HL-60 (cell line): ENCODE results near the gene BSG.
A peak's percentile ranks its signal among the peaks of the same experiment; 100 is the strongest.

Experiments used
- GABPA ChIP-seq: IDR thresholded peaks from 2 replicates; pipeline ENCODE4 v1.6.1; 2012; ENCODE audit warnings: low read depth
- POLR2AphosphoS5 ChIP-seq: IDR thresholded peaks from 2 replicates; pipeline ENCODE4 v1.6.1; 2012; ENCODE audit warnings: low read depth
- SPI1 ChIP-seq: IDR thresholded peaks from 2 replicates; pipeline ENCODE4 v1.6.1; 2012; ENCODE audit warnings: low read depth, mild to moderate bottlenecking, borderline replicate concordance
- TF ChIP-seq, protein P1 (sequence below): IDR thresholded peaks from one replicate; pipeline ENCODE4 v1.5.1; 2011; ENCODE audit warnings: low read length, control low read depth, inconsistent platforms; ENCODE audit not compliant: insufficient read depth
- TF ChIP-seq, protein P2 (sequence below): IDR thresholded peaks from 2 replicates; pipeline ENCODE4 v1.6.1; 2012; ENCODE audit warnings: low read depth; ENCODE audit not compliant: insufficient replicate concordance

DNA sequence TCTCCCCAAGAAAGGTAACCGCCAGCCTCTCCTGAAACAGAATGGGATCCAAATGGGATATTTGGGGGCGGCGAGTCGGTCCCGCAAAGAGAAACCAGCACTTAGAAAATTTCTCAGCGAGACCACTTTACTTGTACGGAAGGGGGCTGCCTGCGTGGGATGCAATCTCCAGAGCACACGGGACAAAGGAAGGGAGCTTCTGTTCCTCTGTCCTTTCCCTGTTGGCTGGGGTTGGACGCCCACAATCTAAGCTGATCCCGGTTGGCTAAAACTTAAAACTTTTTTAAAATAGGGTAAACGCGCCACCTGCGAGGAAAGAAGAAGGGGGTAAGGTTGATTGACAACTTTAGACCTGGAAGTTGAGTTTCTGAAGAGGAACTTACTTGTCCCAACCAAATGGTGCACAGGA, 826 bp upstream of the BSG start:
- TF ChIP-seq, protein P1, sequence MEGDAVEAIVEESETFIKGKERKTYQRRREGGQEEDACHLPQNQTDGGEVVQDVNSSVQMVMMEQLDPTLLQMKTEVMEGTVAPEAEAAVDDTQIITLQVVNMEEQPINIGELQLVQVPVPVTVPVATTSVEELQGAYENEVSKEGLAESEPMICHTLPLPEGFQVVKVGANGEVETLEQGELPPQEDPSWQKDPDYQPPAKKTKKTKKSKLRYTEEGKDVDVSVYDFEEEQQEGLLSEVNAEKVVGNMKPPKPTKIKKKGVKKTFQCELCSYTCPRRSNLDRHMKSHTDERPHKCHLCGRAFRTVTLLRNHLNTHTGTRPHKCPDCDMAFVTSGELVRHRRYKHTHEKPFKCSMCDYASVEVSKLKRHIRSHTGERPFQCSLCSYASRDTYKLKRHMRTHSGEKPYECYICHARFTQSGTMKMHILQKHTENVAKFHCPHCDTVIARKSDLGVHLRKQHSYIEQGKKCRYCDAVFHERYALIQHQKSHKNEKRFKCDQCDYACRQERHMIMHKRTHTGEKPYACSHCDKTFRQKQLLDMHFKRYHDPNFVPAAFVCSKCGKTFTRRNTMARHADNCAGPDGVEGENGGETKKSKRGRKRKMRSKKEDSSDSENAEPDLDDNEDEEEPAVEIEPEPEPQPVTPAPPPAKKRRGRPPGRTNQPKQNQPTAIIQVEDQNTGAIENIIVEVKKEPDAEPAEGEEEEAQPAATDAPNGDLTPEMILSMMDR: no peak
- TF ChIP-seq GABPA: no peak
- TF ChIP-seq, protein P2, sequence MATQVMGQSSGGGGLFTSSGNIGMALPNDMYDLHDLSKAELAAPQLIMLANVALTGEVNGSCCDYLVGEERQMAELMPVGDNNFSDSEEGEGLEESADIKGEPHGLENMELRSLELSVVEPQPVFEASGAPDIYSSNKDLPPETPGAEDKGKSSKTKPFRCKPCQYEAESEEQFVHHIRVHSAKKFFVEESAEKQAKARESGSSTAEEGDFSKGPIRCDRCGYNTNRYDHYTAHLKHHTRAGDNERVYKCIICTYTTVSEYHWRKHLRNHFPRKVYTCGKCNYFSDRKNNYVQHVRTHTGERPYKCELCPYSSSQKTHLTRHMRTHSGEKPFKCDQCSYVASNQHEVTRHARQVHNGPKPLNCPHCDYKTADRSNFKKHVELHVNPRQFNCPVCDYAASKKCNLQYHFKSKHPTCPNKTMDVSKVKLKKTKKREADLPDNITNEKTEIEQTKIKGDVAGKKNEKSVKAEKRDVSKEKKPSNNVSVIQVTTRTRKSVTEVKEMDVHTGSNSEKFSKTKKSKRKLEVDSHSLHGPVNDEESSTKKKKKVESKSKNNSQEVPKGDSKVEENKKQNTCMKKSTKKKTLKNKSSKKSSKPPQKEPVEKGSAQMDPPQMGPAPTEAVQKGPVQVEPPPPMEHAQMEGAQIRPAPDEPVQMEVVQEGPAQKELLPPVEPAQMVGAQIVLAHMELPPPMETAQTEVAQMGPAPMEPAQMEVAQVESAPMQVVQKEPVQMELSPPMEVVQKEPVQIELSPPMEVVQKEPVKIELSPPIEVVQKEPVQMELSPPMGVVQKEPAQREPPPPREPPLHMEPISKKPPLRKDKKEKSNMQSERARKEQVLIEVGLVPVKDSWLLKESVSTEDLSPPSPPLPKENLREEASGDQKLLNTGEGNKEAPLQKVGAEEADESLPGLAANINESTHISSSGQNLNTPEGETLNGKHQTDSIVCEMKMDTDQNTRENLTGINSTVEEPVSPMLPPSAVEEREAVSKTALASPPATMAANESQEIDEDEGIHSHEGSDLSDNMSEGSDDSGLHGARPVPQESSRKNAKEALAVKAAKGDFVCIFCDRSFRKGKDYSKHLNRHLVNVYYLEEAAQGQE: no peak
- TF ChIP-seq POLR2AphosphoS5: no peak; the same call in 1 of the 2 replicates
- peak; percentile 9; the same call in 1 of the 2 replicates for TF ChIP-seq SPI1
